Measurements from ENCODE around the gene PCNA.

DNA sequence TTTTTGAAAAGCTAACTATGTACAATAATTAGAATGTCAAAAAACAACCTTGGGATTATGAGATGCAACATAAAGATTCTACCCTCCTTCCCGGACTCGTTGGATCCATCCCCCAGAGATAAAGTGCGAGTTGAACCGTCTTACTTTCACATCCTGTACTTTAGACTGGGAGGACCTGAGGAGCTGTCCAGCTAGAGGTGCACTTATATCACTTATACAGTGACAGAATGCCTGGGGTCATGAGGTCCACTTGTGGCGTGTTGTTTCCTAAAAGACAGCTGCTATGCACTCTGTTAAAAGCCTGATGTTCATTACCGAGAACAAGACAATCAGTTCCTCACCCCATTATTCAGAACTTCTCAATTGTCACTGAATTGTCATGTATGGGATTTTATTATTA lies 9.1 kb upstream of the PCNA start:
- TF ChIP-seq, protein P1, sequence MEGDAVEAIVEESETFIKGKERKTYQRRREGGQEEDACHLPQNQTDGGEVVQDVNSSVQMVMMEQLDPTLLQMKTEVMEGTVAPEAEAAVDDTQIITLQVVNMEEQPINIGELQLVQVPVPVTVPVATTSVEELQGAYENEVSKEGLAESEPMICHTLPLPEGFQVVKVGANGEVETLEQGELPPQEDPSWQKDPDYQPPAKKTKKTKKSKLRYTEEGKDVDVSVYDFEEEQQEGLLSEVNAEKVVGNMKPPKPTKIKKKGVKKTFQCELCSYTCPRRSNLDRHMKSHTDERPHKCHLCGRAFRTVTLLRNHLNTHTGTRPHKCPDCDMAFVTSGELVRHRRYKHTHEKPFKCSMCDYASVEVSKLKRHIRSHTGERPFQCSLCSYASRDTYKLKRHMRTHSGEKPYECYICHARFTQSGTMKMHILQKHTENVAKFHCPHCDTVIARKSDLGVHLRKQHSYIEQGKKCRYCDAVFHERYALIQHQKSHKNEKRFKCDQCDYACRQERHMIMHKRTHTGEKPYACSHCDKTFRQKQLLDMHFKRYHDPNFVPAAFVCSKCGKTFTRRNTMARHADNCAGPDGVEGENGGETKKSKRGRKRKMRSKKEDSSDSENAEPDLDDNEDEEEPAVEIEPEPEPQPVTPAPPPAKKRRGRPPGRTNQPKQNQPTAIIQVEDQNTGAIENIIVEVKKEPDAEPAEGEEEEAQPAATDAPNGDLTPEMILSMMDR (conservative IDR thresholded peaks at IDR 0.05 in 1 of 2, IDR thresholded peaks at IDR 0.05 in 1 of 2; ENCODE audit: extremely low read depth in 1 of 2, insufficient read depth in 1 of 2, low read depth in 1 of 2, low read length in 2 of 2), result no peak
- no peak for TF ChIP-seq EZH2 (IDR thresholded peaks at IDR 0.05; ENCODE audit: borderline replicate concordance, low read length)
